GM12891 (cell line): Measurements from ENCODE around the gene TFCP2L1.

ENCODE experiments used
- DNase-seq: peaks from one replicate; pipeline ENCODE4 v3.0.0; 2011; ENCODE audit warnings: low spot score; ENCODE audit not compliant: insufficient read length
- FAIRE-seq: peaks from 2 replicates; lab custom pipeline; 2011; peaks lifted over from hg19 to GRCh38; lab: Jason Lieb, UNC
- PAX5 ChIP-seq: IDR thresholded peaks from 2 replicates; pipeline ENCODE4 v1.6.1; 2011; ENCODE audit warnings: low read length, moderate library complexity, mild to moderate bottlenecking; ENCODE audit not compliant: insufficient read depth, severe bottlenecking
- POLR2A ChIP-seq: IDR thresholded peaks from 2 replicates; pipeline ENCODE4 v1.6.1; 2011; ENCODE audit warnings: low read depth, low read length, control low read depth
- POLR2AphosphoS5 ChIP-seq: IDR thresholded peaks from 2 replicates; pipeline ENCODE4 v1.6.1; 2011; ENCODE audit warnings: low read depth, low read length, control low read depth
- POU2F2 ChIP-seq: IDR thresholded peaks from 2 replicates; pipeline ENCODE4 v1.6.1; 2011; ENCODE audit warnings: low read depth, mild to moderate bottlenecking, control low read depth, low read length, moderate library complexity
- SPI1 ChIP-seq: IDR thresholded peaks from 2 replicates; pipeline ENCODE4 v1.6.1; 2011; ENCODE audit warnings: low read depth, low read length, control low read depth
- TAF1 ChIP-seq: IDR thresholded peaks from 2 replicates; pipeline ENCODE4 v1.6.1; 2011; ENCODE audit warnings: low read depth, low read length, control low read depth

Gene TFCP2L1

DNA sequence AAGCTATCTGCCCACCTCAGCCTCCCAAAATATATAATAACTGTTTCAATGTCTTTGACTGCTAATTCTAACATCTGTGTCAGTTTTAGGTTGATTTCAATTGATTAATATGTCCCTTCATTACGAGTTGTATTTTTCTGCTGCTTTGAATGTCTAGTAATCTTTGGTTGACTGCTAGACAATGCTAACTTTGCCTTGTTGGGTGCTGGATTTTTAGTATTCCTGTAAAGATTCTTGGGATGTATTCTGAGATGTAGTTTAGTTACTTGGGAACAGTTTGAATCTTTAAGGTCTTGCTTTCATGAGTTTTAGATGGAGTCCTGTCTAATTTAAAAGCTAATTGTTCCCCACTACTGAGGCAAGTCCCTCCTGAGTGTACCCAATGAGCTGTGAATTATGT lies 114.4 kb downstream of the TFCP2L1 start:
- no peak for TF ChIP-seq TAF1
- no peak for TF ChIP-seq PAX5
- TF ChIP-seq POLR2A = no peak
- TF ChIP-seq POLR2AphosphoS5 = no peak
- no peak for TF ChIP-seq SPI1
- TF ChIP-seq POU2F2 = no peak
- no peak for FAIRE-seq

DNA sequence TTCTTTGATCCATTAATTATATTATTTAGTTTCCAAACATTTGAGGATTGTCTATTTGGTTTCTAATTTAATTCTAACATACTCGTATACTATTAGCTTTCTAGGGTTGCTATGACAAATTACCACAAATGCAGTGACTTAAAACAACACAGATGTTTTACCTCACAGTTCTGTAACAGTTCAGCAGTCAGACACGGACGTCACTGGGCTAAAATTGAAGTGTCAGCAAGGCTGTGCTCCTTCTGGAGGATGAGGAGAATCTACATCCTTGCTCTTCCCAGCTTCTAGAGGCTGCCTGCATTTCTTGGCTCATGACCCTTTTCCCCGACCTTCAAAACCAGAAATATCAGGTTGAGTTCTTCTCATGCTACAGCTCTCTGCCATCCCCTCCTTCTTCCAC lies 117.6 kb downstream of the TFCP2L1 start:
- DNase-seq = no peak
- FAIRE-seq = no peak
- no peak for TF ChIP-seq POLR2AphosphoS5
- no peak for TF ChIP-seq PAX5
- TF ChIP-seq SPI1 = no peak
- TF ChIP-seq POU2F2 = no peak
- no peak for TF ChIP-seq TAF1
- no peak for TF ChIP-seq POLR2A

More for the DNA sequence above, 114.4 kb downstream of the TFCP2L1 start:
- no peak for DNase-seq
